ENCODE results near the gene DYRK3.
A peak's percentile ranks its signal among the peaks of the same experiment; 100 is the strongest.

DNA sequence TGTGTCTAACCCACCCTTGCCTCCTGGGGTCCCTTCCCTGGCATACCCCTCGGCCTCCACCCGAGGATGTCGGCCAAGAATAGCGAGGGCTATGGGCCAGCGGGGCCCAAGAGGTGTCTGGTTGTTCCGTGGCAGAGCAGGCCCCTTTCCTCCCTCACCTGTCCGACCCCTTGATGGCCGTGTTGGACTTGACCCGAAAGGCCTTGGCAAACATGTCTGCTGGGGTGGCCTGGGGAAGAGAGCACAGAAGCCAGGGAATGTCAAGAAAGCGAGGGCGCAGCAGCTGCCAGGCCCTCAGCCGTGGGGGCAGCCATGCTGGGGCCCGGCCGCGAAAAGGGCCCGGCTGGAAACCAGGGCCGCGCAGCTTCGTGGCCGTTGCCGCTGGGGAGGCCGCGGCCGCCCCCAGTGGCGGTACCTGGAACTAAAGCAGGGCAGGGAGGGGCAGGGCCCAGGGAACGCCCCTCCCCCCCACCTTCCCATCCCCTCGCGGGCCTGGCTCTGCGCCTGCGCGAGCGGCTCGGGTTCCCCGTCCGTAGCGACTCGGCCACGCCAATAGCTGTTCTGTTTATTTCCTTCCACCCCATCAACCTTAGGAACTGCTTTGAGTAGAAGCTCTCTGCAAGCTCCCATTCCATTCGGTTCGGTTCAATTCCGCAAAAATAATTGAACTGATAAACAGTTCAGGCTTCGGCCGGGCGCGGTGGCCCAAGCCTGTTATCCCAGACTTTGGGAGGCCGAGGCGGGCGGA, 23.0 kb upstream of the DYRK3 start, which contains the start of gene EIF2D:
- TF ChIP-seq CTCF (IDR thresholded peaks at IDR 0.05) (peak; percentile 40 to 95 (median 90)), POLR2AphosphoS5 (IDR thresholded peaks at IDR 0.05; ENCODE audit: insufficient read depth in 1 of 2, low read depth in 1 of 2) (peak; percentile 88 to 89), POLR2A (IDR thresholded peaks at IDR 0.05) (peak in 1 of 2 donors; percentile 50)

All from vagina (tissue), 2 donors.